ENCODE data around the gene MERTK.
"Not testable (repeated sequence)": the region's sequence is repeated elsewhere in the genome, so short reads cannot be mapped to it uniquely, and the experiment has no call there.

MERTK gene

GRCh38 chr2:111897924-111898702, at the start of gene MERTK:
Gene MERTK, plus strand, starts transcription at chr2:111898607. Its CDS starts 129 bp downstream, at chr2:111898736.
- H3K27me3 ChIP-seq (ENCODE audit: control insufficient read depth, insufficient read depth, low read length) = peaks cover 30% of the 10 kb centered on the region
- no peaks in the 10 kb centered on the region for H3K36me3 ChIP-seq (ENCODE audit: control insufficient read depth, insufficient read depth, low read length)
- no peaks in the 10 kb centered on the region for H3K9me3 ChIP-seq (ENCODE audit: control insufficient read depth, insufficient read depth, low read length)
- peak within 1 kb of the TSS; percentile 70 for H3K9ac ChIP-seq (ENCODE audit: low read depth, low read length)
- H3K4me3 ChIP-seq (ENCODE audit: low read depth, low read length) = peak within 1 kb of the TSS; percentile 85
- peaks cover 2% of the 10 kb centered on the region for H3K4me1 ChIP-seq (ENCODE audit: control insufficient read depth, insufficient read depth, low read length)

GRCh38 chr2:111850646-111851045, 47.8 kb upstream of the MERTK start:
- H3K9me3 ChIP-seq (ENCODE audit: control insufficient read depth, insufficient read depth, low read length); H3K9ac ChIP-seq (ENCODE audit: low read depth, low read length); H3K4me1 ChIP-seq (ENCODE audit: control insufficient read depth, insufficient read depth, low read length); H3K4me3 ChIP-seq (ENCODE audit: low read depth, low read length); H3K36me3 ChIP-seq (ENCODE audit: control insufficient read depth, insufficient read depth, low read length); H3K27me3 ChIP-seq (ENCODE audit: control insufficient read depth, insufficient read depth, low read length): not testable (repeated sequence)

- H3K4me3 ChIP-seq (ENCODE audit: low read depth, low read length); H3K27me3 ChIP-seq (ENCODE audit: control insufficient read depth, insufficient read depth, low read length); H3K9me3 ChIP-seq (ENCODE audit: control insufficient read depth, insufficient read depth, low read length); H3K36me3 ChIP-seq (ENCODE audit: control insufficient read depth, insufficient read depth, low read length); H3K9ac ChIP-seq (ENCODE audit: low read depth, low read length); H3K4me1 ChIP-seq (ENCODE audit: control insufficient read depth, insufficient read depth, low read length): not testable (repeated sequence)
Observed at GRCh38 chr2:111852544-111852943, 45.9 kb upstream of the MERTK start.

- H3K9ac ChIP-seq (ENCODE audit: low read depth, low read length); H3K4me1 ChIP-seq (ENCODE audit: control insufficient read depth, insufficient read depth, low read length); H3K27me3 ChIP-seq (ENCODE audit: control insufficient read depth, insufficient read depth, low read length); H3K36me3 ChIP-seq (ENCODE audit: control insufficient read depth, insufficient read depth, low read length); H3K4me3 ChIP-seq (ENCODE audit: low read depth, low read length); H3K9me3 ChIP-seq (ENCODE audit: control insufficient read depth, insufficient read depth, low read length): not testable (repeated sequence)
Observed at GRCh38 chr2:111860005-111860404, 38.4 kb upstream of the MERTK start.

- not testable (repeated sequence) for H3K9me3 ChIP-seq (ENCODE audit: control insufficient read depth, insufficient read depth, low read length); H3K27me3 ChIP-seq (ENCODE audit: control insufficient read depth, insufficient read depth, low read length); H3K9ac ChIP-seq (ENCODE audit: low read depth, low read length); H3K36me3 ChIP-seq (ENCODE audit: control insufficient read depth, insufficient read depth, low read length); H3K4me3 ChIP-seq (ENCODE audit: low read depth, low read length); H3K4me1 ChIP-seq (ENCODE audit: control insufficient read depth, insufficient read depth, low read length)
Observed at GRCh38 chr2:111865124-111865523, 33.3 kb upstream of the MERTK start.

- not testable (repeated sequence) for H3K36me3 ChIP-seq (ENCODE audit: control insufficient read depth, insufficient read depth, low read length)
Observed at GRCh38 chr2:111872806-111873205, 25.6 kb upstream of the MERTK start.

GRCh38 chr2:111883661-111884591, 14.5 kb upstream of the MERTK start, which contains the start of gene ANAPC1:
Gene ANAPC1, minus strand, starts transcription at chr2:111884193. Its CDS starts 3,368 bp downstream, at chr2:111880825.
- Histone ChIP-seq H3K9ac (ENCODE audit: low read depth, low read length) (peak within 1 kb of the TSS; percentile 97), H3K9me3 (ENCODE audit: control insufficient read depth, insufficient read depth, low read length) (no peaks in the 10 kb centered on the region), H3K4me3 (ENCODE audit: low read depth, low read length) (peak within 1 kb of the TSS; percentile 96), H3K4me1 (ENCODE audit: control insufficient read depth, insufficient read depth, low read length) (no peaks in the 10 kb centered on the region), H3K27me3 (ENCODE audit: control insufficient read depth, insufficient read depth, low read length) (no peaks in the 10 kb centered on the region), H3K36me3 (ENCODE audit: control insufficient read depth, insufficient read depth, low read length) (no peaks in the 10 kb centered on the region)

More at GRCh38 chr2:111872806-111873205, 25.6 kb upstream of the MERTK start:
- H3K4me3 ChIP-seq (ENCODE audit: low read depth, low read length); H3K27me3 ChIP-seq (ENCODE audit: control insufficient read depth, insufficient read depth, low read length); H3K4me1 ChIP-seq (ENCODE audit: control insufficient read depth, insufficient read depth, low read length); H3K9me3 ChIP-seq (ENCODE audit: control insufficient read depth, insufficient read depth, low read length); H3K9ac ChIP-seq (ENCODE audit: low read depth, low read length): not testable (repeated sequence)

GRCh38 chr2:111884592-111884964, 13.8 kb upstream of the MERTK start:
- Histone ChIP-seq H3K9me3 (ENCODE audit: control insufficient read depth, insufficient read depth, low read length) (no peaks in the 10 kb centered on the region), H3K36me3 (ENCODE audit: control insufficient read depth, insufficient read depth, low read length) (no peaks in the 10 kb centered on the region), H3K4me1 (ENCODE audit: control insufficient read depth, insufficient read depth, low read length) (no peaks in the 10 kb centered on the region), H3K9ac (ENCODE audit: low read depth, low read length) (peak overlapping the region; percentile 97), H3K27me3 (ENCODE audit: control insufficient read depth, insufficient read depth, low read length) (no peaks in the 10 kb centered on the region), H3K4me3 (ENCODE audit: low read depth, low read length) (peak overlapping the region; percentile 96)

GRCh38 chr2:111896024-111896423, 2.4 kb upstream of the MERTK start:
- Histone ChIP-seq H3K27me3 (ENCODE audit: control insufficient read depth, insufficient read depth, low read length) (peaks cover 30% of the 10 kb centered on the region), H3K36me3 (ENCODE audit: control insufficient read depth, insufficient read depth, low read length) (no peaks in the 10 kb centered on the region), H3K9ac (ENCODE audit: low read depth, low read length) (no peak overlapping the region), H3K4me1 (ENCODE audit: control insufficient read depth, insufficient read depth, low read length) (peaks cover 2% of the 10 kb centered on the region), H3K9me3 (ENCODE audit: control insufficient read depth, insufficient read depth, low read length) (no peaks in the 10 kb centered on the region), H3K4me3 (ENCODE audit: low read depth, low read length) (no peak overlapping the region)

GRCh38 chr2:111896576-111896975, 1.8 kb upstream of the MERTK start:
- Histone ChIP-seq H3K27me3 (ENCODE audit: control insufficient read depth, insufficient read depth, low read length) (peaks cover 30% of the 10 kb centered on the region), H3K9me3 (ENCODE audit: control insufficient read depth, insufficient read depth, low read length) (no peaks in the 10 kb centered on the region), H3K36me3 (ENCODE audit: control insufficient read depth, insufficient read depth, low read length) (no peaks in the 10 kb centered on the region), H3K9ac (ENCODE audit: low read depth, low read length) (no peak overlapping the region), H3K4me1 (ENCODE audit: control insufficient read depth, insufficient read depth, low read length) (peaks cover 2% of the 10 kb centered on the region), H3K4me3 (ENCODE audit: low read depth, low read length) (no peak overlapping the region)

- Histone ChIP-seq H3K4me3 (ENCODE audit: low read depth, low read length) (peak overlapping the region; percentile 76), H3K36me3 (ENCODE audit: control insufficient read depth, insufficient read depth, low read length) (no peaks in the 10 kb centered on the region), H3K9me3 (ENCODE audit: control insufficient read depth, insufficient read depth, low read length) (no peaks in the 10 kb centered on the region), H3K27me3 (ENCODE audit: control insufficient read depth, insufficient read depth, low read length) (peaks cover 30% of the 10 kb centered on the region), H3K9ac (ENCODE audit: low read depth, low read length) (peak overlapping the region; percentile 70), H3K4me1 (ENCODE audit: control insufficient read depth, insufficient read depth, low read length) (peaks cover 2% of the 10 kb centered on the region)
Observed at GRCh38 chr2:111897630-111897923, 830 bp upstream of the MERTK start.

Measured in iPS-15b (cell line).